B cell (primary cell): Measurements from ENCODE around the gene SIRT1. TPM values are rescaled to one million over a fixed set of nuclear protein-coding genes. Genes with fewer than 3 reads are reported as not detected.

Source experiments
- ATAC-seq: fragments of 200-7000 bp; cut with Tn5 transposase; one replicate; pipeline ENCODE4 v1.10.0; 2021; ENCODE audit warnings: low read depth, mild to moderate bottlenecking, moderate number of reproducible peaks, moderate library complexity
- CTCF ChIA-PET: fragments of 350-600 bp; sonication (Branson Sonifier 250); formaldehyde crosslinking; loops from one replicate; lab custom pipeline; 2021; ENCODE audit warnings: antibody characterized with exemption, inconsistent platforms; lab: Charles Lee
- POLR2A ChIA-PET: fragments of 350-600 bp; sonication (Branson Sonifier 250); formaldehyde crosslinking; loops from one replicate; lab custom pipeline; 2021; ENCODE audit warnings: antibody characterized with exemption; lab: Charles Lee
- DNase-seq: peaks from one replicate; pipeline ENCODE4 v3.0.0; 2013
- H2AFZ ChIP-seq: 2 replicates; pipeline ENCODE4 v1.6.1; 2012; ENCODE audit warnings: mild to moderate bottlenecking, low read depth, low read length; ENCODE audit not compliant: insufficient read depth, poor library complexity, severe bottlenecking
- H3K27ac ChIP-seq, 2 donors: 1 replicate in 1 of 2; 2 replicates in 1 of 2; pipeline ENCODE4 v1.5.1; 2012 to 2013; ENCODE audit warnings: low read length in 2 of 2, mild to moderate bottlenecking in 2 of 2, moderate library complexity in 1 of 2
- H3K27me3 ChIP-seq, 4 experiments: fragments of 200-600 bp in 1 of 4; sonication (generic) in 1 of 4; replicated peaks in 1 of 4; 1 replicate in 2 of 4; 2 replicates in 2 of 4; pipeline versions ENCODE4 v1.6.1 to v1.7.0; 2013 to 2016; ENCODE audit warnings: low read length in 3 of 4, mild to moderate bottlenecking in 2 of 4, mixed read lengths in 1 of 4, moderate library complexity in 1 of 4; ENCODE audit not compliant: insufficient read depth in 4 of 4, control insufficient read depth in 3 of 4; ENCODE audit errors: control extremely low read depth in 1 of 4
- H3K36me3 ChIP-seq, 2 experiments: replicated peaks in 1 of 2; 1 replicate in 1 of 2; 2 replicates in 1 of 2; pipeline versions ENCODE4 v1.6.1 to v1.7.1; 2013; ENCODE audit warnings: low read length in 1 of 2; ENCODE audit not compliant: insufficient read depth in 2 of 2, control insufficient read depth in 1 of 2; ENCODE audit errors: control extremely low read depth in 1 of 2, extremely low read depth in 1 of 2
- H3K4me1 ChIP-seq, 2 donors: fragments of 200-600 bp in 1 of 2; sonication (generic) in 1 of 2; 1 replicate in 1 of 2; 2 replicates in 1 of 2; pipeline versions ENCODE4 v1.5.1 to v1.6.1; 2013 to 2017; ENCODE audit warnings: low read length in 2 of 2; ENCODE audit not compliant: control insufficient read depth in 2 of 2, insufficient read depth in 2 of 2
- H3K4me2 ChIP-seq: replicated peaks from 2 replicates; pipeline ENCODE3; 2012; ENCODE audit warnings: mild to moderate bottlenecking, low read depth, low read length; ENCODE audit not compliant: poor library complexity, severe bottlenecking
- H3K4me3 ChIP-seq, 5 experiments: fragments of 200-600 bp in 1 of 5; sonication (generic) in 1 of 5; 1 replicate in 3 of 5; 2 replicates in 2 of 5; pipeline versions ENCODE4 v1.5.1 to v1.7.0; 2011 to 2016; ENCODE audit warnings: low read length in 4 of 5, mild to moderate bottlenecking in 4 of 5, low read depth in 2 of 5, control low read depth in 1 of 5, moderate library complexity in 1 of 5; ENCODE audit not compliant: insufficient read depth in 1 of 5; ENCODE audit errors: control extremely low read depth in 1 of 5, extremely low read depth in 1 of 5
- H3K79me2 ChIP-seq: fragments of 200-600 bp; sonication (generic); one replicate; pipeline ENCODE4 v1.6.0; 2016; ENCODE audit warnings: low read length; ENCODE audit not compliant: control insufficient read depth, insufficient read depth
- H3K9ac ChIP-seq: fragments of 200-600 bp; sonication (generic); 2 replicates; pipeline ENCODE4 v1.6.1; 2017; ENCODE audit warnings: mild to moderate bottlenecking, low read length, moderate library complexity
- H3K9me3 ChIP-seq, 3 donors: one replicate each; pipeline versions ENCODE4 v1.6.1 to v1.7.1; 2013; ENCODE audit warnings: low read length in 2 of 3; ENCODE audit not compliant: control insufficient read depth in 2 of 3, insufficient read depth in 1 of 3; ENCODE audit errors: control extremely low read depth in 1 of 3
- H4K20me1 ChIP-seq: 2 replicates; pipeline ENCODE4 v1.6.0; 2012; ENCODE audit warnings: mild to moderate bottlenecking, low read length; ENCODE audit not compliant: insufficient read depth, control insufficient read depth, poor library complexity, severe bottlenecking
- H3K27ac Mint-ChIP-seq: one replicate; pipeline ENCODE4 v1.8.0; 2021; ENCODE audit warnings: mixed read lengths
- H3K27me3 Mint-ChIP-seq: one replicate; pipeline ENCODE4 v1.8.0; 2021; ENCODE audit warnings: mixed read lengths
- H3K4me1 Mint-ChIP-seq: one replicate; pipeline ENCODE4 v1.8.0; 2021; ENCODE audit warnings: mixed read lengths
- H3K4me3 Mint-ChIP-seq: one replicate; pipeline ENCODE4 v1.8.0; 2021; ENCODE audit warnings: mixed read lengths
- H3K9me3 Mint-ChIP-seq: one replicate; pipeline ENCODE4 v1.8.0; 2022; ENCODE audit warnings: mixed read lengths; ENCODE audit not compliant: insufficient read depth
- EZH2 ChIP-seq: IDR thresholded peaks from 2 replicates; pipeline ENCODE4 v1.6.1; 2012; ENCODE audit warnings: borderline replicate concordance, low read depth, mild to moderate bottlenecking, moderate library complexity, low read length; ENCODE audit not compliant: insufficient read depth, poor library complexity, severe bottlenecking
- WGBS: methylation state at CpG from one replicate; pipeline ENCODE4 v1.1.5; 2013; ENCODE audit warnings: missing lambda C conversion rate; ENCODE audit not compliant: insufficient coverage; 5-methylcytosine and 5-hydroxymethylcytosine counted together
- intact Hi-C: fragments of 100-400 bp; cut with micrococcal nuclease; formaldehyde crosslinking; loops from one replicate; pipeline ENCODE4 v1.10.0; 2022
- polyA plus RNA-seq: library from polyadenylated mRNA; depleted of rRNA; stranded (reverse); fragments of >200 nt; gene quantifications from 2 replicates; pipeline ENCODE4 v1.2.3, GENCODE V29; 2012
- total RNA-seq, 2 donors: library from RNA; stranded (reverse); fragments of 120-200 nt in 1 of 2; gene quantifications; 1 replicate in 1 of 2; 2 replicates in 1 of 2; pipeline versions ENCODE4 v1.2.3 to v1.2.4, GENCODE V29; 2013 to 2022
- TF ChIP-seq, protein P1 (sequence below): fragments of 200-600 bp; IDR thresholded peaks from one replicate; pipeline ENCODE4 v1.8.0; 2022; ENCODE audit warnings: antibody characterized with exemption, mild to moderate bottlenecking

The SIRT1 gene
- total and polyA plus RNA-seq, 2 donors (not counting 1 experiment from before 2014, with no cell fraction given), result 14.4 to 67.8 TPM

DNA sequence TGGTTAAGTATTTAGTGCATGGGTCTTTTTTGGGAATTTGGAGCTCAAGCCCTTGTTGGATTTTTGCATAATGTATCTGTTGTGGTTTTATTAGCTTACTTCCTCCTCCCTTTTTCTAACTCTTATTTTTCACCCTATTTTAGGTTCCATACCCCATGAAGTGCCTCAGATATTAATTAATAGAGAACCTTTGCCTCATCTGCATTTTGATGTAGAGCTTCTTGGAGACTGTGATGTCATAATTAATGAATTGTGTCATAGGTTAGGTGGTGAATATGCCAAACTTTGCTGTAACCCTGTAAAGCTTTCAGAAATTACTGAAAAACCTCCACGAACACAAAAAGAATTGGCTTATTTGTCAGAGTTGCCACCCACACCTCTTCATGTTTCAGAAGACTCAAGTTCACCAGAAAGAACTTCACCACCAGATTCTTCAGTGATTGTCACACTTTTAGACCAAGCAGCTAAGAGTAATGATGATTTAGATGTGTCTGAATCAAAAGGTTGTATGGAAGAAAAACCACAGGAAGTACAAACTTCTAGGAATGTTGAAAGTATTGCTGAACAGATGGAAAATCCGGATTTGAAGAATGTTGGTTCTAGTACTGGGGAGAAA lies 28.0 kb downstream of the SIRT1 start:
- DNase-seq (no peak), ATAC-seq (no peak)
- Histone ChIP-seq H3K4me2 (no peak overlapping the region), H3K36me3 (peaks cover 17 to 79% of the 10 kb centered on the region in 2 experiments), H3K27me3 (no peaks in the 10 kb centered on the region), H3K9ac (no peak overlapping the region), H3K4me1 (no peaks in the 10 kb centered on the region), H3K4me3 (no peak overlapping the region), H2AFZ (no peak overlapping the region), H3K27ac (no peak overlapping the region), H3K79me2 (no peaks in the 10 kb centered on the region), H4K20me1 (peaks cover 14% of the 10 kb centered on the region), H3K9me3 (no peaks in the 10 kb centered on the region)
- H3K27ac Mint-ChIP-seq, result peak overlapping the region; percentile 1
- H3K27me3 Mint-ChIP-seq, result no peaks in the 10 kb centered on the region
- no peak overlapping the region for H3K4me3 Mint-ChIP-seq
- POLR2A ChIA-PET, result no interaction called here
- no peak for TF ChIP-seq EZH2
- TF ChIP-seq, protein P1, sequence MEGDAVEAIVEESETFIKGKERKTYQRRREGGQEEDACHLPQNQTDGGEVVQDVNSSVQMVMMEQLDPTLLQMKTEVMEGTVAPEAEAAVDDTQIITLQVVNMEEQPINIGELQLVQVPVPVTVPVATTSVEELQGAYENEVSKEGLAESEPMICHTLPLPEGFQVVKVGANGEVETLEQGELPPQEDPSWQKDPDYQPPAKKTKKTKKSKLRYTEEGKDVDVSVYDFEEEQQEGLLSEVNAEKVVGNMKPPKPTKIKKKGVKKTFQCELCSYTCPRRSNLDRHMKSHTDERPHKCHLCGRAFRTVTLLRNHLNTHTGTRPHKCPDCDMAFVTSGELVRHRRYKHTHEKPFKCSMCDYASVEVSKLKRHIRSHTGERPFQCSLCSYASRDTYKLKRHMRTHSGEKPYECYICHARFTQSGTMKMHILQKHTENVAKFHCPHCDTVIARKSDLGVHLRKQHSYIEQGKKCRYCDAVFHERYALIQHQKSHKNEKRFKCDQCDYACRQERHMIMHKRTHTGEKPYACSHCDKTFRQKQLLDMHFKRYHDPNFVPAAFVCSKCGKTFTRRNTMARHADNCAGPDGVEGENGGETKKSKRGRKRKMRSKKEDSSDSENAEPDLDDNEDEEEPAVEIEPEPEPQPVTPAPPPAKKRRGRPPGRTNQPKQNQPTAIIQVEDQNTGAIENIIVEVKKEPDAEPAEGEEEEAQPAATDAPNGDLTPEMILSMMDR, result no peak
- intact Hi-C loops, result no loop called here
- 100% methylated on average over 1 of the region's 2 CpGs for WGBS
- H3K4me1 Mint-ChIP-seq, result peaks cover 2% of the 10 kb centered on the region
- no peaks in the 10 kb centered on the region for H3K9me3 Mint-ChIP-seq
- CTCF ChIA-PET, result interaction anchor here (0.8 to 2.4 kb wide), 3 partner anchors 57 to 389 kb away, joined by 3 to 7 read pairs (median 4); no protein-coding TSS in a partner anchor

DNA sequence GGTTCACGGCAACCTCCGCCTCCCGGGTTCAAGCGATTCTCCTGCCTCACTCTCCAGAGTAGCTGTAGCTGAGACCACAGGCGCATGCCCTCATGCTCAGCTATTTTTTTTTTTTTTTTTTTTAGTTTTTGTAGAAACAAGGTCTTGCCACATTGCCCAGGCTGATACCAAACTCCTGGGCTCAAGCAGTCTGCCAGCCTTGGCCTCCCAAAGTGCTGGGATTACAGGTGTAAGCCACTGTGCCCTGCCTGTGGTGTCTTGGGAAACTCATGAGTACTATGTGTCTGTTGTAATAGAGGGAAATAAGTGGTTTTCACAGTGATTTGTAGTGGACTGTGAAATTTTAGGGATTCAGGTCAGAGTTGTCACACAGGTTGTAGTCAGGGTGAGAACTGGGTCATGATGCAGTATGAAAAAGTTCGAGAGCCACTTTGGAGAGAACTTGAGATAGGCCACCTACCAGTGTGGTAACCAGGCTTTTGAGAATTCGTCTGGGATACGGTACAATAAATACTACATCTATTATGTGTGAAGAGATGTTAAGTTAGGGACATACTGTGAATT lies 30.4 kb downstream of the SIRT1 start:
- TF ChIP-seq EZH2, result no peak
- TF ChIP-seq, protein P1, result no peak
- no peak for ATAC-seq
- Histone ChIP-seq H3K9me3 (no peaks in the 10 kb centered on the region), H3K4me2 (no peak overlapping the region), H4K20me1 (peaks cover 4% of the 10 kb centered on the region), H2AFZ (no peak overlapping the region), H3K27me3 (no peaks in the 10 kb centered on the region), H3K79me2 (no peaks in the 10 kb centered on the region), H3K4me3 (no peak overlapping the region), H3K9ac (no peak overlapping the region), H3K27ac (no peak overlapping the region), H3K36me3 (peaks cover 9 to 57% of the 10 kb centered on the region in 2 experiments), H3K4me1 (no peaks in the 10 kb centered on the region)
- intact Hi-C loops, result no loop called here
- Mint-ChIP-seq H3K9me3 (no peaks in the 10 kb centered on the region), H3K4me1 (peaks cover 2% of the 10 kb centered on the region), H3K27me3 (no peaks in the 10 kb centered on the region), H3K27ac (peak overlapping the region; percentile 34), H3K4me3 (no peak overlapping the region)
- CTCF ChIA-PET, result no interaction called here
- no peak for DNase-seq
- POLR2A ChIA-PET, result no interaction called here
- 89% methylated on average over 1 of the region's 8 CpGs for WGBS
